Endometrium (tissue), 2 donors: Measurements from ENCODE around the gene VTA1.
A peak's percentile ranks its signal among the peaks of the same experiment; 100 is the strongest.
"Not testable (repeated sequence)": the region's sequence is repeated elsewhere in the genome, so short reads cannot be mapped to it uniquely, and the experiment has no call there.

Experiments used
- FAIRE-seq: peaks from 2 replicates; lab custom pipeline; 2012; peaks lifted over from hg19 to GRCh38; lab: Jason Lieb, UNC
- donor health status: control.
- donor health status: control.

VTA1 gene, protein sequence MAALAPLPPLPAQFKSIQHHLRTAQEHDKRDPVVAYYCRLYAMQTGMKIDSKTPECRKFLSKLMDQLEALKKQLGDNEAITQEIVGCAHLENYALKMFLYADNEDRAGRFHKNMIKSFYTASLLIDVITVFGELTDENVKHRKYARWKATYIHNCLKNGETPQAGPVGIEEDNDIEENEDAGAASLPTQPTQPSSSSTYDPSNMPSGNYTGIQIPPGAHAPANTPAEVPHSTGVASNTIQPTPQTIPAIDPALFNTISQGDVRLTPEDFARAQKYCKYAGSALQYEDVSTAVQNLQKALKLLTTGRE

DNA sequence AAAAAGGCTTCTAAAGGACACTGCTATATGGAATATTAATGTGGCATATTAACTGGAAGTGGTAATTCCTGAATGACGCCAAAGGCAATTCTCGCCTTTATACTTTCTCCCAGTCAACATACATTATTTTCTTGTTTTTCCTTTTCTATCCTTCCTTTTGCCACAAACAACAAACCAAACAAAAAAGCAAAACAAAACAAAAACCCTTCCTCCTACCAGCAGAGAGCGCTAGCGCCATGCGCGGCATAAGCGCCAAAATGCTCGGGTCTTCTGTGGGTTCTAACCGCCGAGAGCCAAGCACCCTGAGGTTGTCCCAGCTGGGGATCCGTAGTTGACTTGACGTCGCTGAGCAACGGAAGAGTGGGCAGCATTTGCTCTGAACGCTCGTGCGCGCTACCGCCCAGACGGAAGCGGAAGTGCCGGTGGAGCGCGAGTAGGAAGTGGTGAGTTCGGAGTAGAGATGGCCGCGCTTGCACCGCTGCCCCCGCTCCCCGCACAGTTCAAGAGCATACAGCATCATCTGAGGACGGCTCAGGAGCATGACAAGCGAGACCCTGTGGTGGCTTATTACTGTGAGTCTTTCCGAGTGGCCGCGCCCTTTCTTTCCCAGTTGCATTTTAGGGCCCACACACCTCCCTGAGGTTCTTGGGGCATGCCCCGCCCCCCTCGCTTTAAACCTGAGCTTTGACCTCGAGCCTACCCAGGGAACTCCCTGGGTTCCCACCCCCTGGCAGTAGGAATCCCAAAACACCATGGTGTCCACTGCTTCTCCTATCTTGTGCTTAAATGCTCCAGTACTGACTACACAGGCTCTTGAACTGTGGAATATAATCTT lies at the start of gene VTA1, which contains the start of gene NMBR:
VTA1 (plus strand) TSS at position 436 of the 835 bp plus-strand sequence; CDS start at position 461, 25 bp downstream.
NMBR (minus strand) TSS at position 295 of the 835 bp plus-strand sequence. CDS start 58,464 bp downstream, outside the sequence.
- FAIRE-seq, result peak; percentile 98

DNA sequence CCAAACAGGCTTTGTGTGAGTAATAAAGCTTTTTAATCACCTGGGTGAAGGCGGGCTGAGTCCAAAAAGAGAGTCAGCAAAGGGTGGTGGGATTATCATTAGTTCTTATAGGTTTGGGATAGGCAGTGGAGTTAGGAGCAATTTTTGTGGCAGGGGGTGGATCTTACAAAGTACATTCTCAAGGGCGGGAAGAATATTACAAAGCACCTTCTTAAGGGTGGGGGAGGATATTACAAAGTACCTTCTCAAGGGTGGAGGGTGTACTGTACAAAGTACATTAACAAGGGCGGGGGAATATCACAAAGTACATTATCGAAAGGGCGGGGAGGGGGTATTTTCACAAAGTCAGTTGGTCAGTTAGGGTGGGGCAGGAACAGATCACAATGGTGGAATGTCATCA lies 42.2 kb upstream of the VTA1 start:
- not testable (repeated sequence) for FAIRE-seq

DNA sequence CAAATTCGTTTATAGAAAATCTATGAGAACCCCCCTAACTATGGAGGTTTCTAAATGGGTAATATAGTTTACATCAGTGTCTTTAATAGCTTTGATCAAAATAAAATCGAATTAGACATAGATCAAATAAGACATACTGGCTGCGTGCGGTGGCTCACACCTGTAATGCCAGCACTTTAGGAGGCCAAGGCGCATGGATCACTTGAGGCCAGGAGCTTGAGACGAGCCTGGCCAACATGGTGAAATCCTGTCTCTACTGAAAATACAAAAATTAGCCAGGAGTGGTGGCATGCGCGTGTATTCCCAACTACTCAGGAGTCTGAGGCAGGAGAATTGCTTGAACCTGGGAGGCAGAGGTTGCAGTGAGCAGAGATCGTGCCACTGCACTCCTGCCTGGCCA lies 36.2 kb upstream of the VTA1 start:
- not testable (repeated sequence) for FAIRE-seq

DNA sequence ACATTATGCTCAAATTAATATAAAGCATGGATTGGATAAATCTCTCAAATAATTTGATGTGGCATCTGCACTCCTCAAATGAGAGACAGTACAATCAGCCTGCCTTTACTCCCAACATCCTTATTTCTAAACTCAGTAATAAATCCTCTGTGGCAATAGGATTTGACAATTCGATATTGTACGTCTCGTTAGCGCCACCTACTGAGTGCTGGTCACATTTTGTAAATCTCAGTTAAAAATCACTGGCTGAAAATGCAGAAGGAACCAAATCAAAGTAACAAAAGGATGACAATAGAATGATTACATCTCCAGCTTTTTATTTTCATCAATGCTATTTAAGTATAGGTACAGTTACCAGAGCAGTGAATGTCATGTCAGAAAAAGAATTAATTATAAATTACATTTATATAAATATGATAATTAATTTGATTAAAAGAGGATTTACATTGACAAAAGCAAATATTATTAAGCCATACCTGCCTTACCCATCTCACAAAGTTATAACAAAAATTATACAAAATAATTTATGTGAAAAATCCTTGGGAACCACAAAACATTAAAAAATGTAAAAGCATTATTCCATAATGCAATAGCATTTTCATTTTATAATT lies 34.5 kb upstream of the VTA1 start:
- peak; percentile 70 for FAIRE-seq

DNA sequence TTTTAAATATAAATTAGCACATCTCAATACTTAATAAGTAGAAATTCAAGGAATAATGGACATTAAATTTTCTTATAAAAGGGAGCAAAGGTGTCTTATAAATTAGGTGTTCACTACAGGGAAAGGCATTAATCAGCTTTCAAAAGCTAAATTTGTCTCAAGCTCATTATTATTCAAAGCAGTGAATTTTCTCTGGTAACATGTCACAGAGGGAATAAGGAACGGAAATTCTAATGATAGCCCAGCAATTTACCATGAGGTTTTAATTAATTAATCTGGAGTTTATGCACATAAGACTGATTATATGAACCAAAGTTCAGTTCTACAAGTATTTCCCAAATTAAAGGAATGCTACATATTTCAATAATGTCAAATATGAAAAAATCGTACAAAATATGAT lies 29.7 kb upstream of the VTA1 start:
- FAIRE-seq, result no peak

DNA sequence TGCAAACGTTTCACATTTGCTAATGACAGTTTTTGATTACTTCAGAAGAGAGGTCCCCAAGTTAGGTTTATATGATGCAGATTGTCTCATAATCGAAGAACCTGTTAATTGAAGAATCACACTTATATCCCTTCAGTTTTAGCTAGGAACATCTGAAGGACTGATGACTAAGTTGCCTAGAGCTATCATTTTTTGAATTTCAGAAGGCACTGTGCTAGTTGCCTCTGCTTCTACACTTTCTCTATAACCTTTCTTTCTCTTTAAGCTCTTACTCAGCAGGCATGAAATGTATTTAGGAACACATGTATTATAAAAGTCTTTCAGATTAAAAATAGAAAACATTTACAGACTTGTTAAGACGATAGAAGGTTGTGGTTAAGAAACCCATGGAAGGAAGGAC lies 28.7 kb upstream of the VTA1 start:
- no peak for FAIRE-seq

DNA sequence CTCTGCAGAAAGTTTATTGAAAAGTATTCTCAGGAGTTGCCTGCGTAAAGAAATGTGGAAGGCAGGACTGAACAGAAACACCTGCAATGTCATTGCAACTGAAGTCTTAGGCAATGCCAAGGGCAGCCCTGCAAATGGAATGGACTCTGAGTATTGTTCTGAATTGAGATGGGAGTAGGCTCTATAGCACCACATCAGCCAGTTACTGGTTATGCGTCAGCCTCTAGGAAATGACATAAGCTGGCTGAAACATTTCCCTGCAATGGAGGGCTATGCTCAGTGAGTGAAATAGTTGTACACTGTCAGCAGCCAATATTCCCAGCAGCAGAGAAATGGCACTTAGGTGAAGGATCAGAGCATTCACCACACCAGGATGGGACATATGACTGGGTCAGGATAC lies 28.1 kb upstream of the VTA1 start:
- no peak for FAIRE-seq

DNA sequence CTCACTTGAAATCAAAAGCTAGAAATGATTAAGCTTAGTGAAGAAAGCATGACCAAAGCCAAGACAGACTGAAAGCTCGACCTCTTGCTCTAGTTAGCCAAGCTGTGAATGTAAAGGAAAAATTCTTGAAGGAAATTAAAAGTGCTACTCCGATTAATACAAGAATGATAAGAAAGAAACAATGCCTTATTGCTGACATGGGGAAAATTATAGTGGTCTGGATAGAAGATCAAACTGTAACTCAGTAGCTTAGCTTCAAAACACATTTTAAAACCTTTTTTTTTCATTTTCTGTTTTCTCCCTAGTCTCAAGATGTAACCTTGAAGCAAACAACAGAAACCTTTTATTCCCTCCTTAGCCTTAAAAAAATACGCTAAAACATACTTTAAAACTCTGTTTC lies 25.7 kb upstream of the VTA1 start:
- FAIRE-seq, result no peak

DNA sequence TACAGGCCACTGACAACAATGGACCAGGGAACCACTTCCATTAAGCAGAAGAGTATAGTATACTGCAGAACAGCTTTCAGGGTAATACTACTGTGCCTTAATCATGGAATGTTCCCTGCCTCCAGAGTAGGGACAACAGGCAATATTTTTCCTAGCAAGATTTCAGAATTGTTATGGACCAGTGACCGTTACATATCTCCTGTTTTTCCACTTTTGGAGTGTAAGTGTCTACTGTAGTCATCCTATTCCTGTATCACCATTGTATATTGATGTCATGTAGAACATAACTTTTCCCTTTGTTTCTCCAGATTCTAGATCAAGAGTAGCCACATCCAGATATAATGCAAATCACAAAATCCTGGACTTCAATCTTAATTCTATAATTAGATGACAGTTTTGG lies 16.2 kb upstream of the VTA1 start:
- no peak for FAIRE-seq

DNA sequence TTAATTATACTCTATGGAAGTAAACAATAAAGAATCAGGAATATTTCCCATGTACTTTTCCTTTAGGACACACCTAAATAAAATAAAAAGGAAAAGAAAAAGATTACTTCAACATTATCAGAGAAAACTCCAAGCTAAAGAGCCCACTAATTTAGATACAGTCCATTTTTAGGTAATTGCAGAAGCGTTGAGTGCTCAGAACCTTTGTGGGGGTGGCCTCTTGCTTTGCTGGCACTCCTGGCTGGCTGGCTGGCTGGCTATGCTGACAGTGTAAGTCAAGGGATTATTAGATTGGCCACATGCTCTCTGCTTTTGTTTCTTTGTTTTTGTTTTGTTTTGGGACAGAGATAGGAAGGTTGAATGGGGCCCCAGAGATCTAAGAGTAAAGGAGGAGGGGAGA lies 14.4 kb upstream of the VTA1 start, which contains the start of gene GJE1:
GJE1 (plus strand) TSS at position 301 of the 400 bp plus-strand sequence. CDS start 234 bp downstream, outside the sequence.
- no peak for FAIRE-seq

DNA sequence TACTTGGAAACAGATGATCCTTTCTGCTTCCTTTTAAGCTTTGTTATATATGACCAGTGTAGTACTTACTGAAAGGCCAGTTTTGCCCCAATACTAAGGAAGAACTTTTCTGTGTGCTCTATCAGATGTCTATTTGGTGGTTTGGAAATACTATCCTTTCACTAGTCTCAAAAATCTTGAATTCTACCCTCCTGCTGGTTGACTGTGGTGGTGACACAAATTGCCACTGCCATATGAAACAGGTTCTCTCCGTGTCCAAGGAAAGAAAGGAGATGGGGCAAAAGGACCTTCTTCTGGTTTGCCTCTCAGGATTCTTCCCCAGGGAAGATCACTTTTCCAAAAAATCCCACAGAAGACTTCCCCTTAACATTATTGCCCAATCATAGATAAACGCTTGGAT lies 8.2 kb upstream of the VTA1 start:
- FAIRE-seq, result no peak

DNA sequence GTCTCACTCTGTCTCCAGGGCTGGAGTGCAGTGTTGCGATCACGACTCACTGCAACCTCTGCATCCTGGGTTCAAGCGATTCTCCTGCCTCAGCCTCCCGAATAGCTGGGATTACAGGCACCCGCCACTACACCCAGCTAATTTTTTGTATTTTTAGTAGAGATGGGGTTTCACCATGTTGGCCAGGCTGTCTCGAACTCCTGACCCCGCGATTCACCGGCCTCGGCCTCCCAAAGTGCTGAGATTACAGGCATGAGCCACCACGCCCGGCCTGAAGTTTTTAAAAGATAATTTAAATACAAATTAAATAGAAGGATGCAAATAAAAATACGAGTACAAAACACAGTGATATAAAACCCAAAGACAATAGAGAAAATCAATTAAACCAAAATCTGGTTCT lies 5.5 kb upstream of the VTA1 start:
- FAIRE-seq, result not testable (repeated sequence)

DNA sequence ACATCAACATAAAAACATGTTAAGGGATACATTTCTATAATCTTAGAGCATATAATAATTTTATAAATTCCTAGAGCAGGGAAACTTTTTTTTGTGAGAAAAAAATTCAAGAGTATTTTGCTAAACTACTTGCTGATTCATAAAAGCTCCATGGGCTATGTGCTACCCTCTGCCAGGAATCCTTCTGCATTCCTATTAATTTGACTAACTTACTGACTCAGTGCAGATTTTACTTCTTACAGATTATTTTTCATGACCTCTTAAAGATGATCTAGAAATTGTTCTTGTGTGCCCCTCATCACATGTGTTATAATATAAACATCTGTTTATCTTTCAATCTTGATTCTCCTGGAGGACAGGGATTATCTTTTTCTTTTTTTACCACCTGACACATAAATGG lies 5.7 kb downstream of the VTA1 start:
- FAIRE-seq, result no peak

DNA sequence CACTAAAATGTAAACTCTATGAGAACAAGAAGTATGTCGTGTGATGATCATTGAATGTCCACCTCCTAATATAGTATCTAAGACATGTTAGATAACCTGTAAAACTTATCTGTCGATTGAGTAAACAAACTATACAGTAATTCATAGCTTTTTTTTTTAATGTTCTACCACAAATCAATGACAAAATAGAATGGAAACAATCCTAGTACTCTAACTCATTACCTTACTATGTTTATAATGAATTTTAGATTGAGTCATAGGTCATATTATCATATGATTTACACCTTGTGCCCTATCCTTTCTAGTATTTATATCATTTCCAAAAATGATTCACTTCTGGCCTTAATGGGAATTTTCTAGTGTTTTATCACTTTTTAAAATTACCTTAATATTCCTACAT lies 6.1 kb downstream of the VTA1 start:
- FAIRE-seq, result no peak

DNA sequence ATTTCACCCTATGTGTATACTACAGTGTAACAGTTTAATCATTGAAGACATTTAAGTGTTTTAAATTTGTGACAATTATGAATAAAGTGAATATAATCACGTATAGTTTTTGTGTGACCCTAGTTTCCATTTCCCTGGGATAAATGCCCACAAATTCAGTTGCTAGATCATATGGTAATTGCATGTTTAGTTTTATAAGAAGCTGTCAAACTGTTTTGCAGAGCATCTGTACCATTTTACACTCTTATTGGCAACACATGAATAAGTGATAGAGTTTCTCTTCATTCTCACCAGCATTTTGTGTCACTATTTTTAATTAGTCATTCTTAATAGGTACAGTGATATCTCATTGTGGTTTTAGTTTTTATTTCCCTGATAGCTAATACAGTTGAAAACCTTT lies 7.3 kb downstream of the VTA1 start:
- FAIRE-seq, result no peak

DNA sequence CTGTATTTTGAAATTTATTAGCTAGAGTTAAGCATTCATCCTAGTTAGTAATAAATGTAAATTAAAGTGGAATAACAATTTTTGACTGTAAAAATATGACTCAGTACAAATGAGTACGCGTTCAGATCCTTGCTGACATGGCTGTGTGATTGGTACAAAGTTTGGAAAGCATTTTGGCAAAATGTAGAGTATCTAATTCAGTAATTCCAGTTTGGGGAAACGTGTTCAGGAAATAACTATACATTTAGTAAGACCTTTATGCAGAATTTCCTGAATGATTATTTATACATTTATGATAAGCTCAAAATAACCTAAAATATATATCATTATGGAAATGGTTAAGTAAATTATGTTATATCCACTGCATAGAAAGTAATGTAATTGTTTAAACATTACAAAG lies 8.0 kb downstream of the VTA1 start:
- no peak for FAIRE-seq

DNA sequence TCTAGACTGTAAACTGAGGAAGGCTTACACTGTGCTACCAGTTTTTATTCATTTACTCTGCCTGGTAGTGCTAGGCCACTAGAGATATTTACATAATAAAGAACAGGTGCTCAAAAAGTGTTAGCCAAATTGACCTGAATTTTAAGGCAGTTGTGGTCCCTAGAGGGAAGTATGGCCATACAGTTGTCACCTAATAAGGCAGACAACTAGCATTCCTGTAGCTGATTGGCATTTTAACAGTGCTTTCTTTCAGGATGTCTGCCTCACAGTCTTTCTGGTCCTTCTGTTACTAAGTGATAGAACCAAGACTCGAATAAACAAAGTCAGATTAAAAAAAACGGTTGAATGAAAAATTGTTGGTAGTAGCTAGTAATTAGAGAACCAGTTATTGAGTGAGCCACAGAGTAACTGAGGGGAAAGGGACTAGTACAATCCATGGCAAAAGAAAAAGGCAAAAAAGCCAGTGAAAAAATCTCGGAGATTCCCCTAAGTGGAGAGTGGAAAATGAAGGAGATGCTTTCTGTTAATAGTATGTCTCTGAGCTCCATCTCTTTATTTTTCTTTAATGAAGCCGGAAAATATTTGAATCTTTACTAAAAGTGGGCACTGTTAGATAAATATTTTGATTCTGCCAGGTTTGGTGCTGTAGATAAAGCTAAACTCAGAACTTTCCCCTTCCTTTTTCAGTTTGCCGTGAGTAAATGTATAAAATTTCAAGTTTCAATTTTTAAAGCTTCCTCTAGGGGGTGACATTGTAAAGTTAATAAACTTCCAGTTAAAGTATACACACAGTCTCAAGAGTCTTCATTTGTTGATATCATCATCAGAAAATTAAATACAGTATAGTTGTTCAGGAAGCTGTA lies 9.1 kb downstream of the VTA1 start:
- FAIRE-seq, result no peak

DNA sequence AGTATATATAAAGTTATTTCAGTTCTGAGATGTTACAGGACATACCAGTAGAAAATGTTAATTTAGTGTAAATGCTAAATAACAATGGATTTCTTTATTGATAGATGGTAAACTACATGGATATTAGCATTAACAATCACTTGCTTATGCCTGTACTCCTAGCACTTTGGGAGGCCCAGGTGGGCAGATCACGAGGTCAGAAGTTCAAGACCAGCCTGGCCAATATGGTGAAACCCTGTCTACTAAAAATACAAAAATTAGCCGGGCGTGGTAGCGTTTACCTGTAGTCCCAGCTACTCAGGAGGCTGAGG lies 9.7 kb downstream of the VTA1 start:
- not testable (repeated sequence) for FAIRE-seq

DNA sequence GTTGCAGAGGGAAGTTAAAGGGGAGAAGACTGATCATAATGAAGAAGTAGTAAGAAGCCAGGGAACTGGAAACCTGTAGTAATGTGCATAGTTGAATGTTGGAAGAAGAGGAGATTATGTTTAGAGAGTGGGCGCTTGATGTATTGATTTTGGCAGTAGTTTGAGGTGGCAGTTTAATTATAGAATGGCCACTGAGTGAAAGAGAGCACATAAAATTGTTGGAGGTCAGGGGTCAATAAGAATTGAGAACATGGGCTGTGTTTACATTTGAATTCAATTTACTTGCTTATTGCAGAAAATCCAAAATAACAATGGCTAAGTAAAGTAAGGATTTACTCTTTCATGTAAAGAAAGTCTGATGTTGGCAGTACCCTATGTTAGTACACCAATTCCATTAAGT lies 15.7 kb downstream of the VTA1 start:
- FAIRE-seq, result no peak

DNA sequence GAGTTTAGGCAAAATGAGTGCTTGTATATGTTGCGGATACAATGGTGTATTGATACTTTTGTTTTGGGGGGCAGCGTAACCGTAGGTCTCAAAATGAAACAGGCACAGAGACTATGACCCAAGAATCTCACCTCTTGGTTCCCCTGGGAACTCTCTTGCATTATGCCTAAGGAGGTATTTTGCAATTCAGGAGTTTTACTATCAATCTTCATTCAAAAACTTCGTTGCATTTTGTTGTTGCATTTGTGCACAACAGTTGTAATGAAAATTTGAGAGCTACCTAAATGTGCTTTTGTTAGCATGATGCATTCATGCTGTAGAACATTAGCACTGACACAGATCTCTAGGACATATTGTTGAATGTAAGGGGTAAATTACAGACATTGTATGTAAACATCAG lies 18.2 kb downstream of the VTA1 start:
- no peak for FAIRE-seq

DNA sequence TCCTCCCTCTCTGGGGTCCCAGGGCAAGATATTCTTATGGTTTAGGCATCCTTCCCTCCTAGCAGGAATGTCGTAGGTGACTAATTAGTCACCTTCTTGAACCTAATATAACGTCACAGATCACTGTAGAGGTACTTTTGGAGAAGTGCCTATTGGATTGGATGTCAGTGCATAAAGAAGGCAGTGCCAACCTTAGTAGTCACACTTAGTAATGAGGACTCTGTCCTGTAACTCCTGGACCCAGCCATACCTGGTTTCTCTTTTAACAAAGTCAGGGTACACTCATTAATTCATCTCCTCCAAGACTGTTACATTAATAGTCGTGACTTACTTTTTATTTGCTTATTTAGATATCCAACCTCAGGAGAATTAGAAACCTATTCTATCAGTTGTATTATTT lies 20.0 kb downstream of the VTA1 start:
- no peak for FAIRE-seq

DNA sequence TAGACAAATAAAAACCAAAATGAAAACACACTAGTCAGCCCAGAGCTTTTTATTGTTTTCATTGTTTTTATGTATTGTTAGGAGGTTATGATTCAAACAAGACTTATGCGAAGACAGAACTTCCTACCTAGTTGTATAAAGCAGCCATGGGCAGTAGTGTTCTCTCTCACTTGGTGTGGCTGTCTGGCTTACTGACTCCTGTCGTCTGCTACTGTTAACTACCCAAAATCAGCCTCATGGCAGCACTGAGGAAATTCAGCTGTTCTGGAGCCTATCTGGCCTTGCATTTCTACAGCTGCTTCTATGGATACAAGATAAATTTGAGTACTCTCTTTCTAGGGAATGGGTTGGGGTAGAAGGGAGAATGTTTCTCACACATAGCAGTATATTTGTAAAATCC lies 20.4 kb downstream of the VTA1 start:
- FAIRE-seq, result no peak
